Measurements from ENCODE around the gene GGA3. TPM values are rescaled to one million over a fixed set of nuclear protein-coding genes. Genes with fewer than 3 reads are reported as not detected.
A peak's percentile ranks its signal among the peaks of the same experiment; 100 is the strongest.
"Not testable (repeated sequence)": the region's sequence is repeated elsewhere in the genome, so short reads cannot be mapped to it uniquely, and the experiment has no call there.

GGA3 gene
- total and polyA plus RNA-seq, 11 donors: 13.0 to 31.0 (median 22.4) TPM

- no peaks in the 10 kb centered on the region for H3K9me3 ChIP-seq
- no peak for ATAC-seq
- TF ChIP-seq CTCF (IDR thresholded peaks at IDR 0.05) (no peak), POLR2A (IDR thresholded peaks at IDR 0.05) (no peak)
- peaks cover 0 to 27% (median 11%) of the 10 kb centered on the region in 9 donors for H3K36me3 ChIP-seq
- peak overlapping the region in 3 of 12 donors; percentile 85 to 95 (median 95) for H3K27ac ChIP-seq
- H3K4me3 ChIP-seq: peak overlapping the region in 10 of 12 donors; percentile 57 to 96 (median 79)
- no peaks in the 10 kb centered on the region for H3K27me3 ChIP-seq
- peaks cover 0 to 33% (median 4%) of the 10 kb centered on the region in 12 donors for H3K4me1 ChIP-seq
- 40 to 54% (median 45%) methylated on average over 2 of the region's 2 CpGs for WGBS, 4 donors
- no peak for DNase-seq
- intact Hi-C loops (cut with DNase I): loop anchor here in 2 of 10 donors (10.0 kb wide), 2 partner anchors 116 to 226 kb away; partner anchors contain the start of genes CASKIN2 (in 1 of the 2), GRB2 (in 1 of the 2) and TSEN54 (in 1 of the 2)
Measured at GRCh38 chr17:75288359-75288758, 27.0 kb upstream of the GGA3 start.

- DNase-seq: no peak
- H3K9me3 ChIP-seq: no peaks in the 10 kb centered on the region
- 87 to 90% (median 89%) methylated on average over 9 of the region's 9 CpGs for WGBS, 4 donors
- H3K4me3 ChIP-seq: no peak overlapping the region
- TF ChIP-seq POLR2A (IDR thresholded peaks at IDR 0.05) (no peak), CTCF (IDR thresholded peaks at IDR 0.05) (no peak)
- intact Hi-C loops (cut with DNase I): loop anchor here in 2 of 10 donors (10.0 kb wide), 2 partner anchors 118 to 228 kb away; partner anchors contain the start of genes CASKIN2 (in 1 of the 2), GRB2 (in 1 of the 2) and TSEN54 (in 1 of the 2)
- no peak overlapping the region for H3K27ac ChIP-seq
- H3K4me1 ChIP-seq: peaks cover 0 to 26% (median 4%) of the 10 kb centered on the region in 12 donors
- H3K27me3 ChIP-seq: no peaks in the 10 kb centered on the region
- H3K36me3 ChIP-seq: peaks cover 0 to 38% (median 18%) of the 10 kb centered on the region in 9 donors
- no peak for ATAC-seq
Measured at GRCh38 chr17:75287221-75287620, 25.8 kb upstream of the GGA3 start.

- no peak for DNase-seq
- Histone ChIP-seq H3K36me3 (peaks cover 0 to 57% (median 28%) of the 10 kb centered on the region in 9 donors), H3K27me3 (no peaks in the 10 kb centered on the region), H3K9me3 (no peaks in the 10 kb centered on the region), H3K4me3 (no peak overlapping the region), H3K4me1 (peaks cover 0 to 15% (median 4%) of the 10 kb centered on the region in 12 donors), H3K27ac (no peak overlapping the region)
- intact Hi-C loops (cut with DNase I): loop anchor here in 2 of 10 donors (10.0 kb wide), 2 partner anchors 120 to 230 kb away; partner anchors contain the start of genes CASKIN2 (in 1 of the 2), GRB2 (in 1 of the 2) and TSEN54 (in 1 of the 2)
- no peak for ATAC-seq
- 80 to 94% (median 85%) methylated on average over 6 of the region's 6 CpGs for WGBS, 4 donors
- TF ChIP-seq POLR2A (IDR thresholded peaks at IDR 0.05) (no peak), CTCF (IDR thresholded peaks at IDR 0.05) (no peak)
Measured at GRCh38 chr17:75285123-75285522, 23.7 kb upstream of the GGA3 start.

GRCh38 chr17:75280189-75280588 lies 18.8 kb upstream of the GGA3 start:
- intact Hi-C loops (cut with DNase I): loop anchor here in 2 of 10 donors (10.0 kb wide), 2 partner anchors 125 to 235 kb away; partner anchors contain the start of genes CASKIN2 (in 1 of the 2), GRB2 (in 1 of the 2) and TSEN54 (in 1 of the 2)
- peaks cover 0 to 66% (median 25%) of the 10 kb centered on the region in 9 donors for H3K36me3 ChIP-seq
- not testable (repeated sequence) for H3K4me1 ChIP-seq, ATAC-seq, DNase-seq, H3K27ac ChIP-seq, H3K4me3 ChIP-seq, H3K9me3 ChIP-seq, H3K27me3 ChIP-seq
- WGBS, 4 donors: 97 to 98% (median 98%) methylated on average over 4 of the region's 4 CpGs

All from heart left ventricle (tissue), 16 donors.